Activated naive CD8-positive, alpha-beta T cell (primary cell): Measurements from ENCODE around the gene CROT.

ENCODE experiments used
- H3K27ac Mint-ChIP-seq: one replicate; pipeline ENCODE4 v1.8.0; 2021; ENCODE audit warnings: mixed read lengths
- H3K27me3 Mint-ChIP-seq: one replicate; pipeline ENCODE4 v1.8.0; 2021; ENCODE audit warnings: mixed read lengths
- H3K36me3 Mint-ChIP-seq: one replicate; pipeline ENCODE4 v1.8.0; 2021; ENCODE audit warnings: mixed read lengths
- H3K4me1 Mint-ChIP-seq: one replicate; pipeline ENCODE4 v1.8.0; 2021; ENCODE audit warnings: low read depth, mixed read lengths
- H3K4me3 Mint-ChIP-seq: one replicate; pipeline ENCODE4 v1.8.0; 2021; ENCODE audit warnings: mild to moderate bottlenecking, mixed read lengths
- H3K9me3 Mint-ChIP-seq: one replicate; pipeline ENCODE4 v1.8.0; 2021; ENCODE audit warnings: low read depth, mixed read lengths

CROT gene

DNA sequence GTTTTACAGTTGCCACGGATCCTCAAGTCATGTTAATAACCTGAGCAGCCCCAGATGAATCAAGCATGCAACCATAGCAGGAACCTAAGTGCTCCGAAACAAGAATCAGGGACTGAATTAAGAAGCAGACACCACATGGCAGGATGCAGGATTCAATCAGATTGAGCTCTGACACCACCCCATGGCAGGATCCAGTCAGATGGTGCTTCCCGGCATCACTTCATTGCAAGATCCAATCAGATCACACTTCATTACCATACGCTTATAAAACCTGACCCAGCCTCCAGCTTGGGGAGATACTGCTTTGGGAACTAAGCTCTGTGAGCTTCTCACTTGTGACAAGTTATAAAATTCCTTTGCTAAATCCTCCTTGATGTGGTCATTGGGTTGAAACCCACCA is 74.7 kb downstream of the CROT start:
- peaks cover 1% of the 10 kb centered on the region for H3K27me3 Mint-ChIP-seq
- no peaks in the 10 kb centered on the region for H3K36me3 Mint-ChIP-seq
- no peaks in the 10 kb centered on the region for H3K9me3 Mint-ChIP-seq
- no peak overlapping the region for H3K4me3 Mint-ChIP-seq
- H3K4me1 Mint-ChIP-seq: no peaks in the 10 kb centered on the region
- H3K27ac Mint-ChIP-seq: no peak overlapping the region

DNA sequence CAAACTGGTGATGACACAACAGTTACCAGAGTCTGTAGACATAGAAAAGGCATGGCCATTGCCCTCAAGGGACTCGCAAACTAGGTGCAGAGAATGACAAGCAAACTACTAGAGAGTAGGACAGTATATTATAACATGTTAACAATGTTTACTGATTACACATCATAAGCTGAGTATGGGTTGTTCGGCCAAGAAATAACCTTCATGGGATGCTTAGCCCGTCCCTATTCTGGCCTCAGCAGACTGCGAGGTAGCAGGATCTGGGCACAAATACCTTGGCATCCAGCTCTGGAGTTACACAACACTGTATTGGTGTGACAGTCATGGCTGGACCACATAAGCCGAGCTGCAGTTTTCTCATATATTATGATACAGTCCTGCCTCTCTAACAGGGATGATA is 78.6 kb downstream of the CROT start:
- Mint-ChIP-seq H3K4me3 (no peak overlapping the region), H3K4me1 (no peaks in the 10 kb centered on the region), H3K9me3 (no peaks in the 10 kb centered on the region), H3K27me3 (peaks cover 11% of the 10 kb centered on the region), H3K27ac (no peak overlapping the region), H3K36me3 (no peaks in the 10 kb centered on the region)

DNA sequence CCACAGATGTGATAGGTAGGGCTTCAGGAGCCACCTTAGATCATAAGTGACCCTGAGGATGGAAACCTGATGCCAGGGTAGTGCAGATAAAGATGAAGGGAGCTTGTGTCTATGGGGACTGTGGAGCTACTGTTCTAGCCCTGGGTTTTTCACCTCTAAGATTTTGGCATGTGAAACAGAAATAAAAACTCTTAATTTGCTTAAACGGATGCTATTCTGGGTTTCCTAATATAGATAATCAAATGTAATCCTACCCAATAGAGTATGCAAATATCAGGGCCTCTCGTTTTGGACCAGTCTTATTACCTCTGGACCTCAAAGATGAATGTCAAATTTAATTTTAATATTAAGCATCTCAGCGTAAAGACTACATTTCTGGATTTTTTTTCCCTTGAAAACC is 80.7 kb downstream of the CROT start:
- peaks cover 11% of the 10 kb centered on the region for H3K27me3 Mint-ChIP-seq
- H3K4me1 Mint-ChIP-seq: no peaks in the 10 kb centered on the region
- H3K27ac Mint-ChIP-seq: no peak overlapping the region
- no peaks in the 10 kb centered on the region for H3K36me3 Mint-ChIP-seq
- H3K9me3 Mint-ChIP-seq: no peaks in the 10 kb centered on the region
- no peak overlapping the region for H3K4me3 Mint-ChIP-seq

DNA sequence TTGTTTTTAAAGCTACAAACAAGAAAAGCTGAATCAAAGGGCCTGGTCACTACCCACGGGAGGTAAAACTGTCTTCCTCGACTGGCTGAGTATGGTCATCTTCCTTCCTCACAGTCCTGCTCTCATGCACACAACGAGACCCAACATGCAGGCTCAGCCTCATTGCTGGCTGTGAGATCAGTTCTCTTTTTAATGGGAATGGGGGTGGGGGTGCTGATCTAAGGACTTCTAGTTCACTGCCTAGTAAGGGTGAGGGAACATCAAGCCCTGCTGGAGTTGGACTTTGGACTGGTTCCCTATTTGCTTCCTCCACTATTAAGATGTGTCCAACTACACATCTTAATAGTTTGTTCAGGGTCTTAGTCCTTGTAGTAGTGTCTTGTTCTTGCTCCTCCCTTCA is 81.8 kb downstream of the CROT start:
- Mint-ChIP-seq H3K9me3 (no peaks in the 10 kb centered on the region), H3K4me1 (no peaks in the 10 kb centered on the region), H3K27ac (no peak overlapping the region), H3K36me3 (no peaks in the 10 kb centered on the region), H3K4me3 (no peak overlapping the region), H3K27me3 (peaks cover 11% of the 10 kb centered on the region)

DNA sequence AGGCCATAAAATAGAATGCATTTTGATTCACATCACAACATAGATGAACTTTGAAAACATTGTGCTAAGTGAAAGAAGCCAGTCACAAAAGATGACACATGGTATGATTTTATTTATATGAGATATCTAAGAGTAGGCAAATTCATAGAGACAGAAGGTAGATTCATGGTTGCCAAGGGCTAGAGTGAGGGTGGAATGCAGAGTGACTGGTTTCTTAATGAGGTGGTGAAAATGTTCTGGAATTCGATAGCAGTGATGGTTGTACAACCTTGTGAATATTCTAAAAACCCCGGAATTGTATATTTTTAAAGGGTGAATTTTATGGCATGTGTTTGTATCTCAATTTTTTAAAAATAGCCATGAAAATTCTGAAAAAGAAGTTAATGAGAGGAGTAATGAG is 87.1 kb downstream of the CROT start:
- Mint-ChIP-seq H3K27ac (no peak overlapping the region), H3K27me3 (peaks cover 6% of the 10 kb centered on the region), H3K9me3 (no peaks in the 10 kb centered on the region), H3K4me1 (no peaks in the 10 kb centered on the region), H3K36me3 (no peaks in the 10 kb centered on the region), H3K4me3 (no peak overlapping the region)

DNA sequence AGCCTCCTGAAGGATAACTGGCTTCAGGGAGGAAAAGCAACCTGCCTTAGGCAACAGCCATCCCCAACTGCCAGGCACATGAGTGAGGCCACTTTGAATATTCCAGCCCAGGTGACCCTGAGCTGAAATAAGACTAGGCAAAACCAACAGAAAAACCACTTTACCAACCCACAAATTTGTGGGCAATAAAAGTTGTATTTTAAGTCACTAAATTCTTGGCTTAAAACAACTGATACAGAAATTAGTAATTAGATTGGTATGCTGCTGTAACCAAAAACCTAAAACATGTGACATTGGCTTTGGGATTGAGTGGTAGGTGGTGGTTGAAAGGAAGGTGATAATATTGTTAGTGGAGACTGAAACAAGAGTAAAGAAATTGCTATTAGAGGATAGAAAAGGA is 90.1 kb downstream of the CROT start:
- H3K36me3 Mint-ChIP-seq: no peaks in the 10 kb centered on the region
- H3K4me1 Mint-ChIP-seq: no peaks in the 10 kb centered on the region
- no peaks in the 10 kb centered on the region for H3K27me3 Mint-ChIP-seq
- no peaks in the 10 kb centered on the region for H3K9me3 Mint-ChIP-seq
- no peak overlapping the region for H3K4me3 Mint-ChIP-seq
- H3K27ac Mint-ChIP-seq: no peak overlapping the region

DNA sequence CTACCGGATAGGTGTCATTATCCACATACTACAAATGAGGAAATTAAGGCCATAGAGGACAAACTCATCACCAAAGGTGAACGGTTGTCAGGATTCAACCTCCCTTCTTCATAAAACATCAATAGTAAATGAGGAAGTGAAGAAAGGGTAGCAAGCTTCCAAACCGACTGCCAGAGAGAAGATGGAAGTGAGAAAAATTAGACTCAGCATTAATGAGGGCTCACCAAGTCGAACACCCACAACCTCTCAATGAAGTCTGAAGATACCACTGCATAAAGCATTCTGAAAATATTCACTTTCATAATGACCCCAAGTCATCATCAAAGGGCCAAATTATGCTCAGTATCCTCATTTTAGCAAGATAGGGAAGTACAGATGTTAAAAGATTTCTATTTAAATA is 100.4 kb downstream of the CROT start:
- no peaks in the 10 kb centered on the region for H3K9me3 Mint-ChIP-seq
- H3K4me1 Mint-ChIP-seq: no peaks in the 10 kb centered on the region
- peaks cover 8% of the 10 kb centered on the region for H3K27me3 Mint-ChIP-seq
- H3K27ac Mint-ChIP-seq: no peak overlapping the region
- H3K36me3 Mint-ChIP-seq: no peaks in the 10 kb centered on the region
- no peak overlapping the region for H3K4me3 Mint-ChIP-seq

DNA sequence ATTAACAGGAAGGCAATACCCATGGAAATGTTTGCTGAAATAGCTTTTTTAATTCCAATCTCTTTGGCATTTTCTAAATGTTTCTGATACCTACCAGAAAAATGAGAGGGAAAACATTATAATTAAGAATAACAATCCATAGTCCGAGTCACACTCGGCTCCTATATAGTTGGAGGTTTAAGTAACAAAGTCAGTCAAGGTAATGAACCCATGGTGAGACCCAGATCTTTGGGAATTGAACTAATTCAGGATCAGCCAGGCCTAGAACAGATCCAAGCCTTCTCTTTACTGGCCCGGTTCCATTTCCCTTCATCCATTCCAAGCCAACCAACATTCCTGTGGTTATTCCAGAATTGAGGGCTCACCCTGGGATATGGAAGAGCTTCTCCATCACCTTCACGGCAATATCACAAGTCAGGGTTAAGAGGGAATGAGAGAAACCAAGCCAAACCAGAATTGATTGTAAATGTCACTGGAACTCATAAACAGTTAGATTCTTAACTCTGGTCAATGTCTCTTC is 101.7 kb downstream of the CROT start:
- no peak overlapping the region for H3K4me3 Mint-ChIP-seq
- no peak overlapping the region for H3K27ac Mint-ChIP-seq
- H3K36me3 Mint-ChIP-seq: no peaks in the 10 kb centered on the region
- no peaks in the 10 kb centered on the region for H3K4me1 Mint-ChIP-seq
- peaks cover 8% of the 10 kb centered on the region for H3K27me3 Mint-ChIP-seq
- no peaks in the 10 kb centered on the region for H3K9me3 Mint-ChIP-seq

DNA sequence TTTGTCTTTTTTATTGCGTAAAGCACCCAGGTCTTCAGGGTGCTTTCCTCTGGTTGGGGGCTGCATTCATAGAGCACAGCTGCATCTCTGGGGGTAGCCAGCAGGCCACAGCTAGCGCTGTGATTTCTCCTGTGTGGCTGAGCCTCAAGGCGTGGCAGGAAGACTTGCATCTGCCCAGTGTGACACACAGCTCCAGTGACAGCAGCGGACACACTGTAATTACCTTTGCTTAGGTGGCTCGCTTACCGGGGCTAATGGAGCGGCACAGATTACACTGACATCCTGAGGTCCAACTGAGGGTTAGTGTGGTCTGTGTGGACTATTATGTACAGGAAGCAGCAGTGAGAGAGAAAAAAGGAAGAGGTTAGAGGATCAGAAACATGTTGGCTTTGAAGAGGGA is 102.9 kb downstream of the CROT start:
- no peak overlapping the region for H3K27ac Mint-ChIP-seq
- H3K9me3 Mint-ChIP-seq: no peaks in the 10 kb centered on the region
- no peaks in the 10 kb centered on the region for H3K4me1 Mint-ChIP-seq
- H3K4me3 Mint-ChIP-seq: no peak overlapping the region
- H3K36me3 Mint-ChIP-seq: no peaks in the 10 kb centered on the region
- peaks cover 7% of the 10 kb centered on the region for H3K27me3 Mint-ChIP-seq
